Inferior parietal cortex (tissue), 1 donor: ENCODE data around the gene SKI.

Experiments
- DNase-seq: peaks from one replicate; pipeline ENCODE4 v3.0.0-alpha.2; 2016; ENCODE audit errors: extremely low spot score

SKI gene

GRCh38 chr1:2228157-2228594 lies at the start of gene SKI:
Gene SKI (plus strand): TSS chr1:2228319. CDS start chr1:2228767, 448 bp downstream.
- no peak for DNase-seq

- DNase-seq: no peak
Observed at GRCh38 chr1:2178875-2179274, 49.2 kb upstream of the SKI start.

GRCh38 chr1:2179283-2180013 lies 48.7 kb upstream of the SKI start:
- no peak for DNase-seq

GRCh38 chr1:2180297-2181245 lies 47.5 kb upstream of the SKI start:
- peak; percentile 51 for DNase-seq

- DNase-seq: no peak
Observed at GRCh38 chr1:2181271-2181670, 46.8 kb upstream of the SKI start.

- no peak for DNase-seq
Observed at GRCh38 chr1:2181752-2182151, 46.4 kb upstream of the SKI start.

GRCh38 chr1:2182376-2182775 lies 45.7 kb upstream of the SKI start:
- DNase-seq: no peak

GRCh38 chr1:2183937-2184334 lies 44.2 kb upstream of the SKI start:
- DNase-seq: no peak

GRCh38 chr1:2184531-2184930 lies 43.6 kb upstream of the SKI start:
- no peak for DNase-seq

GRCh38 chr1:2184934-2185333 lies 43.2 kb upstream of the SKI start:
- no peak for DNase-seq

GRCh38 chr1:2185880-2186855 lies 42.0 kb upstream of the SKI start:
- DNase-seq: no peak

GRCh38 chr1:2186901-2187300 lies 41.2 kb upstream of the SKI start:
- no peak for DNase-seq

- DNase-seq: no peak
Observed at GRCh38 chr1:2187619-2188018, 40.5 kb upstream of the SKI start.

GRCh38 chr1:2188336-2188735 lies 39.8 kb upstream of the SKI start:
- no peak for DNase-seq

- DNase-seq: peak; percentile 90
Observed at GRCh38 chr1:2189459-2190425, 38.4 kb upstream of the SKI start.

- no peak for DNase-seq
Observed at GRCh38 chr1:2190491-2190976, 37.6 kb upstream of the SKI start.

GRCh38 chr1:2192031-2192995 lies 35.8 kb upstream of the SKI start:
- peak; percentile 58 for DNase-seq

- DNase-seq: no peak
Observed at GRCh38 chr1:2193514-2194281, 34.4 kb upstream of the SKI start.
